DMS 273 treated with DMSO at 0.1 percent for 48 hours (cell line): ENCODE measurements around the gene PPP2R2D.
"Not testable (repeated sequence)": the region's sequence is repeated elsewhere in the genome, so short reads cannot be mapped to it uniquely, and the experiment has no call there.

ENCODE experiments used
- DNase-seq: peaks from one replicate; lab custom pipeline; 2025; lab: John Stamatoyannopoulos, UW

PPP2R2D gene

DNA sequence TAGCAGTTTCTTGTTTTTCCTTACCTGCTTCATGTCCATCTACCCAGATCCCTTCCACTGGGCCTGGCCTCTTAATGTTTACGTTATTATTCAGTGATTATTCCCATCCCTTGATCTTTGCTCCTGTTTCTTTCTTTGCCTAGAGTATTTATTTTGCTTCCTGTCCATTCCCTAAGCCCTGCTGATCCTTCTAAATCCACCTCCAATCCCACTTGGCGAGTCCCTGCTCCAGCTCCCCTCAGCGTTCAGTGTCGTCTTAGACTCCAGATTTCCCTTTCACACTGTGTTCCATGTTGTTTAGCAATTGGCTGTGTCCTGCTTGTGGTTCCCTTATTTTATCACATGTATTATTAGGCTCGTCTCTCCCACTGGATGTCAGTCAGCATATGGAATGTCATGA is 7.3 kb downstream of the PPP2R2D start:
- DNase-seq, result no peak

GRCh38 chr10:131909014-131909808 is 8.4 kb downstream of the PPP2R2D start:
- DNase-seq, result no peak

GRCh38 chr10:131909929-131910328 is 9.1 kb downstream of the PPP2R2D start:
- DNase-seq, result no peak

DNA sequence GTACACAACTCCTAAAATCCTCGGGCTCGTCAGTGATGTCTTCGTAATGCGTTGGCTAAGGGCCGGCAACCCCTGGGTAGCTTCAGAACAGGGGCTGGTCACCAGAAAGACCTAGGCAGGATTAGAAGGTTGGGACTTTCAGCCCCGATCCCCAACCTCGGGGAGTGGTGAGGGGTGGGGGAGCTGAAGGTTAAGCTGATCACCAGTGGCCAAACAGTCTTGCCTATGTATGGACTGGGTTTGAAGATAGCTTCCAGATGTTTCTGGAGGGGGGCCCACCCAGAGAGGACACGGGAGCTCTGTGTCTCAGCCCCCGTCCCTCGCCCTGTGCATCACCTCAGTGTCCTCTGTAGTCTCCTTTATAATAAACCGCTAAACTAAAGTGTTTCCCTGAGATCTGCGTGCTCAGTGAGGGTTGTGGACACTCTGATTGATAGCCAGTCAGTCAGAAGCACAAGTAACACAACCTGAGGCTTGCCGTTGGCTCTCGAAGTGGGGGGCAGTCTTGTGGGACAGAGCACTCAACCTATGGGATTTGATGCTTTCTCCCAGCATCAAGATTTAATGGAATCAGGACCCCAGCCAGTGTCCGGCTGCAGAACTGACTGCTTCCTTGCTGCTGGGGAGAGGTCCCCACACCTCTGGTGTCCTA is 10.0 kb downstream of the PPP2R2D start:
- DNase-seq, result no peak

DNA sequence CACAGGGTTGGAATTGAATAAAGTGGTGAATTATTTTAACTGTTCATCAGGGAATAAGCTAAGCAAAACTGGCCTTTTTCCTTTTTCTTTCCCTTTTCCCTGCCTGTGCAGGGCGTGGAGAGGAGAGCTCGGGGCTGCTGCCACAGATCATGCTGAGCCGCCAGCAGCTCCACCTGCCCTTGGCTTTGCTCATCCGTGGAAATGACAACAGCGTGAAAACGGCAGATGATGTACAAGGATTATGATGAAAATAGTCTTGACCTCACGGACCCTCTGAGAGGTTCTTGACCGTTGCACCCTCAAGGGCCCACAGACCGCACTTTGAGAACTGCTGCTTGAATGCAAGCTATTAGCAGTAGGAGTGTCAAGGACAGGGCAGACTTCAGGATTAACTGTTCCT is 10.6 kb downstream of the PPP2R2D start:
- no peak for DNase-seq

GRCh38 chr10:131912620-131913019 is 11.8 kb downstream of the PPP2R2D start:
- no peak for DNase-seq

GRCh38 chr10:131915484-131915883 is 14.7 kb downstream of the PPP2R2D start:
- no peak for DNase-seq

DNA sequence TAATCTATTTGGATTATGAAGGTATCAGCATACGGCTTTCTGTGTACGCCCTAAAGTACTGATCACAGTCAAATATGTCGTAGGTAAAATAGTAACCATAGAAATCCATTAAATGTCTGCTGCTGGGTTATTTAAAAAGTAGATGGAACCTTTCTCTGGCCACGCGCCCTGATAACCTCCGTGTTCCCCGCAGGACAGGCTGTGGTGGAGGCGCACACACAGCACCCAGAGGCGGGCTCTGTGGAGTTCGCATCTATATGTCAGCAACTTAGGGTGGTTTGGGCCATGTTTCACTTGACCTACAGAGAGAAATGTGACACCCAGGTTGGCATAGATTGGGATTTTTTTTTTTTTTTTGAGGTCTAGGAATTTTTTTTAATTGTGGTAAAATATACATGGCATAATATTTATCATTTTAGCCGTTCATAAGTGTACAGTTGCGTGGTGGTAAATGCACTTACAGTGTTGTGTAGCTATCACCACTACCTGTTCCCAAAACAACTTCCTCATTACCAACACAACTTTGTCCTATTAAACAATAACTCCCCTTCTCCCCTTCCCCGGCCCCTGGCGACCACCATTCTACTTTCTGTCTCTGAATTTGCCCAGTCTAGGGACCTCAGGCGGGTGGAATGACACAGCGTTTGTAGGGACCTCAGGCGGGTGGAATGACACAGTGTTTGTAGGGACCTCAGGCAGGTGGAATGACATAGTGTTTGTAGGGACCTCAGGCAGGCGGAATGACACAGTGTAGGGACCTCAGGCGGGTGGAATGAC is 15.4 kb downstream of the PPP2R2D start:
- DNase-seq, result no peak

DNA sequence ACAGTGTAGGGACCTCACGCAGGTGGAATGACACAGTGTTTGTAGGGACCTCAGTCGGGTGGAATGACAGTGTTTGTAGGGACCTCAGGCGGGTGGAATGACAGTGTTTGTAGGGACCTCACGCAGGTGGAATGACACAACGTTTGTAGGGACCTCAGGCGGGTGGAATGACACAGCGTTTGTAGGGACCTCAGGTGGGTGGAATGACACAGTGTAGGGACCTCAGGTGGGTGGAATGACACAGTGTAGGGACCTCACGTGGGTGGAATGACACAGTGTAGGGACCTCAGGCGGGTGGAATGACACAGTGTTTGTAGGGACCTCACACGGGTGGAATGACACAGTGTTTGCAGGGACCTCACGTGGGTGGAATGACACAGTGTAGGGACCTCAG is 16.0 kb downstream of the PPP2R2D start:
- DNase-seq, result not testable (repeated sequence)

DNA sequence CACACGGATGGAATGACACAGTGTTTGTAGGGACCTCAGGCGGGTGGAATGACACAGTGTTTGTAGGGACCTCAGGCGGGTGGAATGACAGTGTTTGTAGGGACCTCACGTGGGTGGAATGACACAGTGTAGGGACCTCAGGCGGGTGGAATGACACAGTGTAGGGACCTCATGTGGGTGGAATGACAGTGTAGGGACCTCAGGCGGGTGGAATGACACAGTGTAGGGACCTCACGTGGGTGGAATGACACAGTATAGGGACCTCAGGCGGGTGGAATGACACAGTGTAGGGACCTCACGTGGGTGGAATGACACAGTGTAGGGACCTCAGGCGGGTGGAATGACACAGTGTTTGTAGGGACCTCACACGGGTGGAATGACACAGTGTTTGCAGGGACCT is 16.7 kb downstream of the PPP2R2D start:
- DNase-seq, result not testable (repeated sequence)

GRCh38 chr10:131919461-131919860 is 18.7 kb downstream of the PPP2R2D start:
- not testable (repeated sequence) for DNase-seq

DNA sequence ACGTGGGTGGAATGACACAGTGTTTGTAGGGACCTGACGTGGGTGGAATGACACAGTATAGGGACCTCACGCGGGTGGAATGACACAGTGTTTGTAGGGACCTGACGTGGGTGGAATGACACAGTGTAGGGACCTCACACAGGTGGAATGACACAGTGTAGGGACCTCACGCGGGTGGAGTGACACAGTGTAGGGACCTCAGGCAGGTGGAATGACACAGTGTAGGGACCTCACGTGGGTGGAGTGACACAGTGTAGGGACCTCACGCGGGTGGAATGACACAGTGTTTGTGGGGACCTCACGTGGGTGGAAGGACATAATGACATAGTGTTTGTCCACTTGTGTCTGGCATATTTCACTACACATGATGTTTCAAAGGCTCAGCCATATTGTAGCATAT is 19.3 kb downstream of the PPP2R2D start:
- no peak for DNase-seq

DNA sequence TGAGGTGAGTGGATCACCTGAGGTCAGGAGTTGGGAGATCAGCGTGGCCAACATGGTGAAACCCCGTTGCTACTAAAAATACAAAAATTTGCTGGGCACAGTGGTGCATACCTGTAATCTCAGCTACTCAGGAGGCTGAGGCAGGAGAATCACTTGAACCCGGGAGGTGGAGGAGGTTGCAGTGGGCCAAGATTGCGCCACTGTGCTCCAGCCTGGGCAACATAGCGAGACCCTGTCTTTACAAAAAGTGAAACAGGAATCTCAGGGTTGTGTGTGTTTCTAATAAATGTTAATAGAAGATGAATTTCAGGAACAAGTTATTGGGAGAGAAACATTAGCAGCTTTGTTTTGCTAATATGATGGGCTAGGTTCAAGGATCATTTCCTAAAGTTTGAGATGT is 19.9 kb downstream of the PPP2R2D start:
- no peak for DNase-seq

DNA sequence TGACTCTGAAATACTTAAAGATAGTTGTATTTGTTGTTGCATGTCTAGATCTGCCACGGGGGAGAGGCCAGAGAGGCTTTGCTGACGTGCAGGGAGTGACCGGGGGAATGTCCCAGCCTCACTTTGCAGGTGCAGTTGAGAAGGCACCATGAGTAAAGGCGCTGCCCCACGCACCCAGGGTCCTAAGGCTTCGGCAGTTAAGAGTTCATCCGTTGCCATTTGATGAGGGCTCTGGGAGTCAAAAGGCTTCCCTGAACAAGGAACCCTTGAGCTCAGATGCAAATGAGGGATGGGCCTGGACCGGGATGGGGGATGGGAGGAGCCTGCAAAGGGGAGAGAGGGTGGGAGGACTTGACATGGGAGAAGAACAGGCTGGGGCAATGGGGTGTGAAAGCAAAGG is 20.4 kb downstream of the PPP2R2D start:
- no peak for DNase-seq

DNA sequence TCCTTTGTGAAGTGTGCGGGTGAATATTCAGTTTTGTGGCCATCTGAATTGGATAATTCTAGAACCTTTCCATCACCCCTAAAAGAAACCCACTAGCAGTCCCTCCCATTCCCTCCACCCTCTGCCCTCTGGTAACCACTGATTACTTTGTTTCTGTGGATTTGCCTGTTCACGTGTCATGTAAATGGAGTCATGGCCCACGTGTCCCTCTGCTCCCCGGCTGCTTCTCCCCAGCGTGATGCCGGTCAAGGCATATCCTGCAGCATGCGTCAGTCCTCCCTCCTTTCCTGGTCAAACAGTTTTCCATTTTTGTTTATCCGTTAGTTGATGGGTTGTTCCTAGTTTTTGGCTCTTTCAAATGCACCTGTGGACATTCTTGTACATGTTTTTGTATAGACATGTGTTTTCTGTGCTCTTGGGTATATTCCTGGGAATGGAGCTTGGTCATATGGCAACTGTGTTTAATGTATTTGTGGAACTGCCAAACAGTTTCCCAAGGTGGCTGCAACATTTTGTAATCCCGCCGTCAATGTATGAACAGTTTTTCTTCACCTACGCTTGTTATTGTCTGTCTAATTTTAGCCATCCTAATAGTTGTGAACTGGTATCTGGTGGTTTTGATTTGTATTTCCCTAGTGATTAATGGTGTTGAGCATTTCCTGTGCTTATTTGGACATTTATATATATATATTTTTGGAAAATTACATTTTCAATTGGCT is 22.4 kb downstream of the PPP2R2D start:
- DNase-seq, result no peak

DNA sequence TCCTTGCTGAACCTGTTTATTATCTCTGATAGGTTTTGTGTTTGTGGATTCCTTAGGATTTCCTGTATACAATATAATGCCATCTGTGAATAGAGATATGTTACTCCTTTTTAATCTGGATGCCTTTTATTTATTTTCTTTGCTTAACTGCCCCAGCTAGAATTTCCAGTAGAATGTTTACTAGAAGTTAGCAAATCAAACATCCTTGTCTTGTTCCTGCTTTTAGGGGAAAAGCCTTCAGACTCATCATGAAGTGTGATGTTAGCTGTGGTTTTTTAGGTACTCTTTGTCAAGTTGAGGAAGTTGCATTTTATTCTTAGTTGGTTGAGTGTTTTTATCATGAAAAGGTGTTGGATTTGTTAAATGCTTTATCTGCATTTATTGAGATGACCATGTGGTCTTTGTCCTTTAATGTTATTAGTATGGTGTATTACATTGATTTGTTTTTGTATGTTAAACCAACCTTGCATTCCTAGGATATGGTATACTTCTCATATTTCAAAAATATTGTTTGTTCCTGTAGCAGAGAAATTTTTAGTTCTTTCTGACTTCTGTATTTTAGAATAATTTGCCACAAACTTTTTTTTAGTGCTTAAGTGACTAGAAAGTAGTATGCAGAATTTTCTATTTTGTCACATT is 24.3 kb downstream of the PPP2R2D start:
- no peak for DNase-seq

DNA sequence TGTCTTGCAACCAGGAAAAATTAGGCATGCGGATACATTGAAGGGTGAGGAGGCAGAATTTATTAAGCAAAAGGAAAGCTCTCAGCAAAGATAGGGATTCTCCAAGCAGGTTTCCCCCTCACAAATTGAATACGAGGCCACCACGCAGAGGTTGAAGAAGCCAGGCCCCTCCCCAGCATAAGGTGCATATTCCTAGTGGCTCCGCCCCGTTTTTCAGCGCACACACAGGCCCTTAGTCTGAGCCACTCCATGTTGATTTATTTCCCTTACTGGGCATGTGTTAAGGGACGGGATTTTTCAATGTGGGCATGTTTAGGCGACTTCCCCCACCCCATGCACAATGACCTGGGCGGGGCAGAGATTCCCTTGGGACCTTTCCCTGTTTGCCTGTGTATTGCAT is 24.9 kb downstream of the PPP2R2D start:
- no peak for DNase-seq

GRCh38 chr10:131926253-131926652 is 25.4 kb downstream of the PPP2R2D start:
- no peak for DNase-seq

DNA sequence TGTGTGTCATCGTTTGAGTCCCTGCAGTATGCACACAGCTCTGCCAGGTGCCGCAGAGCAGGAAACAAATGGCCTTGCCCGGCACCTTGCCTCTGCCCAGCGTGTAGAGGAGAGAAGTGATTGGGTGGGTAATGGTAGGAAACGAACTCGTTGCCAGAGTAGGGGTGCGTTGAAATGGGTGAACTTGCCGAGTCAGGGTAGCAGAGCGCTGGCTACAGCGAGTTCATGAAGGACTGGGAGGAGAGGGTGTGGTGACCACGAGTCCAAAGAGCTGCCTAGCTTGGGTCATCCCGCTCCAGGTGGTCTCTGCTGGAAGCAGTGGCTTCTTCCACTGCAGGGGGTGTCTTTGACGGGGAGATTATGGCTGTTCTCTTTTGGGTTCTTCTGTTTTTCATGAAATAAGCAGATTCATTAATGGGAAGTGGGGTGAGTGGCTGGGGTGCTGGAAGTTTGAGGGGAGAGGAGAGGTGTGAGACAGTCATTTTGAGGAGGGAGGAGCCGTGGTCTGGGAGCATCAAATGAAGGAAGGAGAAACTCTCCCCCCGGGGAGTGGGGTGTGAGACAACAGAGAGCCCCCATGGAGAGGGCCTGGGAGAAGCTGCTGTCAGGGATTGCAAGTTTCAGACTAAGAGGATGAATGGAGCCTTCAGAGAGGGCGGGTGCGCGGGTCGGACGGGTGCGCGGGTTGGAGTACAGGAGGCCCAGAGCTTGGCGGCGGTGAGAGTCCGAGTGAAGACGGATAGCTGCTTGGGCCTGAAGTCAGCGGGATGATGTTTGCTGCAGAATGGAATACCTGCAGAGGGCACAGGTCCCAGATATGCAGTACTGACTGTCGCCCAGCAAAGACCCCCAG is 26.2 kb downstream of the PPP2R2D start:
- no peak for DNase-seq

DNA sequence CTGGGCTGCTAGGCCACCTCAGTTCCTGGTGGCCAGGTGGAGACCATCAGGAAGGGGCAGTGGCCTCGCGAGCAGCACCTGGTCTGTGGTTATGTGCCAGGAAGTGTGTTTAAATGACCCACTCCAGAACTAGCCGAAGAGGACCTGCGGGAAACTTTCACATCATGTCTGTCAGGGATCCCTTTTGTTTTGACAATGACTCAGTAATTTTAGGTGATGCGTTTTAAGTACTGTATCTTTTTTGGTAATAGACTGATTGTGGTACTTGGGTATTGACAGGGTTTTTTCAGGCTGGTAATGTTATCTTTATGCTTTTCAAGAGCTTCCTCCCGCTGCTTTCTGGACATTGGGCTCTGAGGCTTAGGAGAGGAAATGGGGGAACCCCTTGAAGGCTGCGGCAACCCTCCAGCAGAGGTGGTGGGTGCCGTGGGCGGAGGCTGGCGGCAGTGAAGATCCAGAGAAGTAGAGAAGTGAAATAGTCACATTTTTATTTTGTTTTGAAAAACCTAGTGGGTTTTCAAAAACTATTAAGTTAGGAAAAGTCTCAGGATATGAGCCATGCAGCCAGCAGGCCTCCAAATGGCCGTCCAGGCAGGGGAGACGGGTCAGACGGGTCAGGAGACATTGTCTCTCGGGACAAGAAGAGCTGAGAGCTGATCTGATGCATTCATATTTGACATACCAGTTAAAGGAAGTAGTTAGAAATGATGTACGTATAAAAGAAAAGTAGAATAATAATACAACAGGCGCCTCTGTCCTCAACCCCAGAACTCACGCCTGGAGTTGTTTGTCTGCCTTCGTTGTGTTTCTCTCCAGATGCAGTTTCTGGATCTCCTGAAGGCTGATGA is 27.7 kb downstream of the PPP2R2D start:
- DNase-seq, result no peak
